ENCODE data around the gene C1orf141.

The C1orf141 gene

DNA sequence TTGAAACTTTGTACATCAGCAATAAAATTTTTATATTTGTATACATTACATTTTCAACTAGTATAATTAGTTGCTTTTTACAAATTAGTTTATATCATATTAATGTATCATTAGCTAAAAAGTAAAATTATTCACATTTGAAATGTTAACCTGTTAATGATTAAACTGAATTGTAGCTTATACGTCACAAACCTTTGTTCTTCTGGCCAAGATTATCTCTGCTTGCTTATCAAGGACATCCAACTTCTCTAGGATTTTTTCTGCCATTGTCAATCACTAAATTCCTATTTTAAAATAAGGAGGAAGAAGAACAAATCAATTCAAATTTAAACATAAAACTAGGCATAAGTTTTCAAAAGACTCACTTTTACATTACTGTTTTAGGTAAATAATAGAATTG, 7.8 kb downstream of the C1orf141 start:
- H3K27me3 ChIP-seq (ENCODE audit: control insufficient read depth in 5 of 5, insufficient read depth in 4 of 5, low read length in 5 of 5) = no peaks in the 10 kb centered on the region
- H3K9me3 ChIP-seq (ENCODE audit: control insufficient read depth in 5 of 5, low read length in 5 of 5) = no peaks in the 10 kb centered on the region
- no peaks in the 10 kb centered on the region for H3K36me3 ChIP-seq (ENCODE audit: control insufficient read depth in 5 of 5, insufficient read depth in 5 of 5, low read length in 5 of 5)
- H3K9ac ChIP-seq (ENCODE audit: low read length in 5 of 5) = no peak overlapping the region
- no peak overlapping the region for H3K4me3 ChIP-seq (ENCODE audit: low read depth in 1 of 5, low read length in 5 of 5)
- no peaks in the 10 kb centered on the region for H3K4me1 ChIP-seq (ENCODE audit: control insufficient read depth in 5 of 5, insufficient read depth in 5 of 5, low read length in 5 of 5)
- H3K27ac ChIP-seq (ENCODE audit: low read depth, low read length) = no peak overlapping the region

DNA sequence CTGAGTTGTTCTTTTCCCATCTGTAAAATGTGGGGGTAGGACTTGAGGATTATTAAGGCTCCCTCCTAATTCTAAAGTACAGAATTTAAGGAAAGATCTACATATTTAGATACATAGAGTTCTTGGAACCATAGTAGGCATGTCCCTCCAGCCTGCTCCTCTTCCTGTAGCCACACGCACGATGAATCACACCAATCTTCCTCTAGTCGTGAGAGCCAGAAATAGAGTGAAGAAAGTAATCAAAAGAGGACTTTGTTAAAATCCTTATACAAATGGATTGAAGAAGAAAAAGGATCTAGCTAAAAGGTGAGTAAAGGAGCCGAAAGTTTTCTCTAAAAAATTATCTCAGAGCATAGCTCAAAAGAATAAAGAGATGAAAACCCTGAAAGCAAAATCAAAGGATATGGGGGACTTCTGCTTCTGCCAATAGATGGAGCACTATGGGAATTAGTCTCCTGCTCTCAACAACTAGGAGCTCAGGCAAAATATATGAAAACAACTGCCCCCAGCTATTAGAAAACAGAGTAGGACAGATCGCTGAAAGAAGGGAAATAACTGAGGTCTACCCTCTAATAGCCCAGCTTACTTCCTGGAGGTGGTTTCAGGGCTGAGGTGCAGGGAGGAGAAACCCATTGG, 8.5 kb downstream of the C1orf141 start:
- no peak overlapping the region for H3K27ac ChIP-seq (ENCODE audit: low read depth, low read length)
- H3K9me3 ChIP-seq (ENCODE audit: control insufficient read depth in 5 of 5, low read length in 5 of 5) = no peaks in the 10 kb centered on the region
- H3K4me1 ChIP-seq (ENCODE audit: control insufficient read depth in 5 of 5, insufficient read depth in 5 of 5, low read length in 5 of 5) = no peaks in the 10 kb centered on the region
- H3K36me3 ChIP-seq (ENCODE audit: control insufficient read depth in 5 of 5, insufficient read depth in 5 of 5, low read length in 5 of 5) = no peaks in the 10 kb centered on the region
- H3K27me3 ChIP-seq (ENCODE audit: control insufficient read depth in 5 of 5, insufficient read depth in 4 of 5, low read length in 5 of 5) = no peaks in the 10 kb centered on the region
- no peak overlapping the region for H3K4me3 ChIP-seq (ENCODE audit: low read depth in 1 of 5, low read length in 5 of 5)
- H3K9ac ChIP-seq (ENCODE audit: low read length in 5 of 5) = no peak overlapping the region

GRCh38 chr1:67124455-67124854, 10.3 kb downstream of the C1orf141 start:
- H3K27me3 ChIP-seq (ENCODE audit: control insufficient read depth in 5 of 5, insufficient read depth in 4 of 5, low read length in 5 of 5) = no peaks in the 10 kb centered on the region
- no peaks in the 10 kb centered on the region for H3K36me3 ChIP-seq (ENCODE audit: control insufficient read depth in 5 of 5, insufficient read depth in 5 of 5, low read length in 5 of 5)
- no peak overlapping the region for H3K4me3 ChIP-seq (ENCODE audit: low read depth in 1 of 5, low read length in 5 of 5)
- no peaks in the 10 kb centered on the region for H3K9me3 ChIP-seq (ENCODE audit: control insufficient read depth in 5 of 5, low read length in 5 of 5)
- H3K27ac ChIP-seq (ENCODE audit: low read depth, low read length) = no peak overlapping the region
- H3K9ac ChIP-seq (ENCODE audit: low read length in 5 of 5) = no peak overlapping the region
- no peaks in the 10 kb centered on the region for H3K4me1 ChIP-seq (ENCODE audit: control insufficient read depth in 5 of 5, insufficient read depth in 5 of 5, low read length in 5 of 5)

GRCh38 chr1:67120855-67121619, 13.7 kb downstream of the C1orf141 start:
- Histone ChIP-seq H3K4me3 (ENCODE audit: low read depth in 1 of 5, low read length in 5 of 5) (no peak overlapping the region), H3K9ac (ENCODE audit: low read length in 5 of 5) (no peak overlapping the region), H3K27me3 (ENCODE audit: control insufficient read depth in 5 of 5, insufficient read depth in 4 of 5, low read length in 5 of 5) (no peaks in the 10 kb centered on the region), H3K27ac (ENCODE audit: low read depth, low read length) (no peak overlapping the region), H3K4me1 (ENCODE audit: control insufficient read depth in 5 of 5, insufficient read depth in 5 of 5, low read length in 5 of 5) (no peaks in the 10 kb centered on the region), H3K36me3 (ENCODE audit: control insufficient read depth in 5 of 5, insufficient read depth in 5 of 5, low read length in 5 of 5) (no peaks in the 10 kb centered on the region), H3K9me3 (ENCODE audit: control insufficient read depth in 5 of 5, low read length in 5 of 5) (no peaks in the 10 kb centered on the region)

GRCh38 chr1:67118646-67119045, 16.1 kb downstream of the C1orf141 start:
- Histone ChIP-seq H3K9me3 (ENCODE audit: control insufficient read depth in 5 of 5, low read length in 5 of 5) (no peaks in the 10 kb centered on the region), H3K4me1 (ENCODE audit: control insufficient read depth in 5 of 5, insufficient read depth in 5 of 5, low read length in 5 of 5) (no peaks in the 10 kb centered on the region), H3K27ac (ENCODE audit: low read depth, low read length) (no peak overlapping the region), H3K27me3 (ENCODE audit: control insufficient read depth in 5 of 5, insufficient read depth in 4 of 5, low read length in 5 of 5) (no peaks in the 10 kb centered on the region), H3K36me3 (ENCODE audit: control insufficient read depth in 5 of 5, insufficient read depth in 5 of 5, low read length in 5 of 5) (no peaks in the 10 kb centered on the region), H3K4me3 (ENCODE audit: low read depth in 1 of 5, low read length in 5 of 5) (no peak overlapping the region), H3K9ac (ENCODE audit: low read length in 5 of 5) (no peak overlapping the region)

DNA sequence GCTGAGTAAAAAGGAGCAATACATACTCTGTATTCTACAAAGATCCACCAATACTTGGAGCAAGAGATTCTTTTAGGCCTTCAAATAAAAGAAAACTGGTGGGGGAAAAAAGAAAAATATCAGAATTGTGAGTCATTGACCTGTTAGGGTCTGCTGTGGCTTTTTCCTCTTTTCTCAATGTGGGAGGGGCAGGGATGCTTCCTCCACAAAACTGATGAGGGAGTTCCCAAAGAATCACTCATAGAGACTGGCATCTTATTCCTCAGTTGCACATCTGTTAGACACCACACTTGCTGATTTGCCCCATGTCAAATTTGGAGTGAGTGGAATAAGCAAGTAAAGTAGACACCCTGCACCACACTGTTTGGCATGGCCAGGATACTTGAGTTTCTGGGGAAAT, 16.6 kb downstream of the C1orf141 start:
- H3K27ac ChIP-seq (ENCODE audit: low read depth, low read length) = no peak overlapping the region
- H3K27me3 ChIP-seq (ENCODE audit: control insufficient read depth in 5 of 5, insufficient read depth in 4 of 5, low read length in 5 of 5) = no peaks in the 10 kb centered on the region

DNA sequence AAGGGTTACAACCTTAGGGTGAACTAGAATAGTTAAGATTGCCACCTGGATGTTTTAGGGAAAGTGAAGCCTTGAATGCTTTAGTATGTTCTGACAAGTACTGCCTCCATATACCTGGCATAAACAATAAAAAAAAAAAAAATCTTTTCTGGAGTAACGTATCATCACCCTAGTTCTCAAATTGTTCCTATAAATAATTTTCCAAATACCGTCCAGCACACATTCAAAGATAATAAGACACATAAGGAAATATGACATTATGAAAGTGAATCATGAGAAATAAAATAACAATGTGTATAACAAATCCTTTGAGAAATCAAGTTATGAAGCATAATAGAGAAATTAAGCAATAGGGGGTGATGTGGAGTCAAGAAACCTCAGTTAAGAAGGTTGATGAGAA, 20.6 kb downstream of the C1orf141 start:
- Histone ChIP-seq H3K27me3 (ENCODE audit: control insufficient read depth in 5 of 5, insufficient read depth in 4 of 5, low read length in 5 of 5) (no peaks in the 10 kb centered on the region), H3K4me3 (ENCODE audit: low read depth in 1 of 5, low read length in 5 of 5) (no peak overlapping the region), H3K4me1 (ENCODE audit: control insufficient read depth in 5 of 5, insufficient read depth in 5 of 5, low read length in 5 of 5) (no peaks in the 10 kb centered on the region), H3K36me3 (ENCODE audit: control insufficient read depth in 5 of 5, insufficient read depth in 5 of 5, low read length in 5 of 5) (no peaks in the 10 kb centered on the region), H3K9ac (ENCODE audit: low read length in 5 of 5) (no peak overlapping the region), H3K27ac (ENCODE audit: low read depth, low read length) (no peak overlapping the region), H3K9me3 (ENCODE audit: control insufficient read depth in 5 of 5, low read length in 5 of 5) (no peaks in the 10 kb centered on the region)

More for the DNA sequence above, 16.6 kb downstream of the C1orf141 start:
- Histone ChIP-seq H3K36me3 (ENCODE audit: control insufficient read depth in 5 of 5, insufficient read depth in 5 of 5, low read length in 5 of 5) (no peaks in the 10 kb centered on the region), H3K9ac (ENCODE audit: low read length in 5 of 5) (no peak overlapping the region), H3K9me3 (ENCODE audit: control insufficient read depth in 5 of 5, low read length in 5 of 5) (no peaks in the 10 kb centered on the region), H3K4me3 (ENCODE audit: low read depth in 1 of 5, low read length in 5 of 5) (no peak overlapping the region), H3K4me1 (ENCODE audit: control insufficient read depth in 5 of 5, insufficient read depth in 5 of 5, low read length in 5 of 5) (no peaks in the 10 kb centered on the region)

GRCh38 chr1:67110352-67110751, 24.4 kb downstream of the C1orf141 start:
- Histone ChIP-seq H3K9me3 (ENCODE audit: control insufficient read depth in 5 of 5, low read length in 5 of 5) (no peaks in the 10 kb centered on the region), H3K4me3 (ENCODE audit: low read depth in 1 of 5, low read length in 5 of 5) (no peak overlapping the region), H3K36me3 (ENCODE audit: control insufficient read depth in 5 of 5, insufficient read depth in 5 of 5, low read length in 5 of 5) (no peaks in the 10 kb centered on the region), H3K27me3 (ENCODE audit: control insufficient read depth in 5 of 5, insufficient read depth in 4 of 5, low read length in 5 of 5) (no peaks in the 10 kb centered on the region), H3K4me1 (ENCODE audit: control insufficient read depth in 5 of 5, insufficient read depth in 5 of 5, low read length in 5 of 5) (no peaks in the 10 kb centered on the region), H3K9ac (ENCODE audit: low read length in 5 of 5) (no peak overlapping the region), H3K27ac (ENCODE audit: low read depth, low read length) (no peak overlapping the region)

DNA sequence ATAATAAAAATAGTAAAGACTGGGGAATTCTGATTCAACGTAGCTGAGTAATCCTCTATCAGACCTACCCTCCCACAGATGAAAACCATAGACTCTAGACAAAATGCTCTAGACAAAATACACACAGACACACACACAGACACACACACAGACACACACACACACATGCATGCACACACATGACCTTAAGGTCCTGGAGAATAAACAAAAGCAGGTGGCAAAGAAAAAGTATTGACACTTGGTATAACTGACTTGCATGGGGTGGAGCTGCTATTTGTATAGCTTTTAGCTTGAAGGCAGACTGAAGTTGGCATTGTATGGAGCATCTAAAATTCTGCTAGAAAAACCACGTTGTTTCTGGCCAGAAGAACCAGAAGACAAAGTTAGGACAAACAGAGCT, 29.3 kb downstream of the C1orf141 start:
- Histone ChIP-seq H3K4me1 (ENCODE audit: control insufficient read depth in 5 of 5, insufficient read depth in 5 of 5, low read length in 5 of 5) (no peaks in the 10 kb centered on the region), H3K4me3 (ENCODE audit: low read depth in 1 of 5, low read length in 5 of 5) (no peak overlapping the region), H3K9me3 (ENCODE audit: control insufficient read depth in 5 of 5, low read length in 5 of 5) (no peaks in the 10 kb centered on the region), H3K36me3 (ENCODE audit: control insufficient read depth in 5 of 5, insufficient read depth in 5 of 5, low read length in 5 of 5) (no peaks in the 10 kb centered on the region), H3K27ac (ENCODE audit: low read depth, low read length) (no peak overlapping the region), H3K9ac (ENCODE audit: low read length in 5 of 5) (no peak overlapping the region), H3K27me3 (ENCODE audit: control insufficient read depth in 5 of 5, insufficient read depth in 4 of 5, low read length in 5 of 5) (no peaks in the 10 kb centered on the region)

GRCh38 chr1:67103548-67103947, 31.2 kb downstream of the C1orf141 start:
- Histone ChIP-seq H3K36me3 (ENCODE audit: control insufficient read depth in 5 of 5, insufficient read depth in 5 of 5, low read length in 5 of 5) (no peaks in the 10 kb centered on the region), H3K27ac (ENCODE audit: low read depth, low read length) (no peak overlapping the region), H3K4me3 (ENCODE audit: low read depth in 1 of 5, low read length in 5 of 5) (no peak overlapping the region), H3K4me1 (ENCODE audit: control insufficient read depth in 5 of 5, insufficient read depth in 5 of 5, low read length in 5 of 5) (no peaks in the 10 kb centered on the region), H3K9ac (ENCODE audit: low read length in 5 of 5) (no peak overlapping the region), H3K27me3 (ENCODE audit: control insufficient read depth in 5 of 5, insufficient read depth in 4 of 5, low read length in 5 of 5) (no peaks in the 10 kb centered on the region), H3K9me3 (ENCODE audit: control insufficient read depth in 5 of 5, low read length in 5 of 5) (no peaks in the 10 kb centered on the region)

All from subcutaneous abdominal adipose tissue (tissue), 5 donors.